Measurements from ENCODE around the gene GSPT2. TPM values are rescaled to one million over a fixed set of nuclear protein-coding genes. Genes with fewer than 3 reads are reported as not detected.
"Not testable (repeated sequence)": the region's sequence is repeated elsewhere in the genome, so short reads cannot be mapped to it uniquely, and the experiment has no call there.

The GSPT2 gene
- total RNA-seq, result 7.7 TPM
- long read RNA-seq, transcript GSPT2-201 (1 exons, 2,802 nt), result major isoform, 7 of 8 reads
- long read RNA-seq, partial matches to known transcripts, result 0 of 8 reads
- long read RNA-seq, other reads (novel, unspliced or antisense), result 1 of 8 reads

DNA sequence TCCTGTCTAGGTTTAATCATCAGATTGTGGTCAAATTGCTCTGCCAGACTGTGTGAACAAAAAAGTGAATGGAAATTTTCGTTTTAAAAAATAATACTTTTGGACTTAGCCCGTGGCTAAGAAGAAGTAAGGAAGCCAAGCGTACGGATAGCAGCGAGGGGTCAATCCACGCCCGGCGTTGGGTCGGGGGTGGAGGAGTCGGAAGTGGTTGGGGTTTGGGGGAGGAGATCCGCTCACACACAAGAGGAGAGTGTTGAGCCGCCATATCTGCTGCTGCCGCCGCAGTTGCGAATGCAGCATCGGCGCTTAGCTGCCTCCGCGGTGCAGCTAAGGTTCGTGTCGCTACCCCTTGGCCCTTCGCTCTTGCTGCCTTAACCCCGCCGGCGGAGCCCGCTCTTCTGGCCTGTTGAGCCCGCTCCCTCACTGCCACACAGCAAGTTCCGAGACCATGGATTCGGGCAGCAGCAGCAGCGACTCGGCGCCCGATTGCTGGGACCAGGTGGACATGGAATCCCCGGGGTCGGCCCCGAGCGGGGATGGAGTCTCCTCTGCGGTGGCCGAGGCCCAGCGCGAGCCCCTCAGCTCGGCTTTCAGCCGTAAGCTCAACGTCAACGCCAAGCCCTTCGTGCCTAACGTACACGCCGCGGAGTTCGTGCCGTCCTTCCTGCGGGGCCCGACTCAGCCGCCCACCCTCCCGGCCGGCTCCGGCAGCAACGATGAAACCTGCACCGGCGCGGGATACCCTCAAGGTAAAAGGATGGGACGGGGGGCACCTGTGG is at the start of gene GSPT2:
Gene GSPT2, plus strand, starts transcription at position 264 of the 779 bp plus-strand sequence. Its CDS starts 185 bp downstream, at position 449.
- Histone ChIP-seq H3K9me3 (no peaks in the 10 kb centered on the region), H3K4me1 (peaks cover 3% of the 10 kb centered on the region), H3K36me3 (no peaks in the 10 kb centered on the region), H3K27ac (peak within 1 kb of the TSS; percentile 62), H3K27me3 (ENCODE audit: low read depth) (no peaks in the 10 kb centered on the region), H3K4me3 (peak within 1 kb of the TSS; percentile 65)
- intact Hi-C loops (cut with DNase I), result no loop called here
- ATAC-seq, result peak; percentile 95 to 97
- DNase-seq, result peak; percentile 72
- TF ChIP-seq, protein P1, sequence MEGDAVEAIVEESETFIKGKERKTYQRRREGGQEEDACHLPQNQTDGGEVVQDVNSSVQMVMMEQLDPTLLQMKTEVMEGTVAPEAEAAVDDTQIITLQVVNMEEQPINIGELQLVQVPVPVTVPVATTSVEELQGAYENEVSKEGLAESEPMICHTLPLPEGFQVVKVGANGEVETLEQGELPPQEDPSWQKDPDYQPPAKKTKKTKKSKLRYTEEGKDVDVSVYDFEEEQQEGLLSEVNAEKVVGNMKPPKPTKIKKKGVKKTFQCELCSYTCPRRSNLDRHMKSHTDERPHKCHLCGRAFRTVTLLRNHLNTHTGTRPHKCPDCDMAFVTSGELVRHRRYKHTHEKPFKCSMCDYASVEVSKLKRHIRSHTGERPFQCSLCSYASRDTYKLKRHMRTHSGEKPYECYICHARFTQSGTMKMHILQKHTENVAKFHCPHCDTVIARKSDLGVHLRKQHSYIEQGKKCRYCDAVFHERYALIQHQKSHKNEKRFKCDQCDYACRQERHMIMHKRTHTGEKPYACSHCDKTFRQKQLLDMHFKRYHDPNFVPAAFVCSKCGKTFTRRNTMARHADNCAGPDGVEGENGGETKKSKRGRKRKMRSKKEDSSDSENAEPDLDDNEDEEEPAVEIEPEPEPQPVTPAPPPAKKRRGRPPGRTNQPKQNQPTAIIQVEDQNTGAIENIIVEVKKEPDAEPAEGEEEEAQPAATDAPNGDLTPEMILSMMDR (IDR thresholded peaks at IDR 0.05), result no peak

DNA sequence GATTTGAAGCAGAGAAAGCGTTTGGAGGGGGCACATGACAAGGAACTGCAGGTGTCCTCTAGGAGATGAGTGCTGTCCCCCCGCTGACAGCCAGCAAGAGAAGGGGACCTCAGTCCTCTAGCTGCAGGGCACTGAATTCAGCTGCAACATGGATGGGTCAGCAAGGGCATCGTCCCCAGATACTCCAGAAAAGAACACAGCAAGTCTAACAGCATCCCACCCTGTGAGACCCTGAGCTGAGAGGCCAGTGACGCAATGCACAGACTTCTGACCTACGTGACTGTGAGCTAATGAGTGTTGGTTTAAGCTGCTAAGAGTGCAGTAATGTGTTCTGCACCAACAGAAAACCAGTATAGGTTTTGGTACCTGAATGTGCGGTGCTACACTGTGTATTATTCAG is 49.0 kb upstream of the GSPT2 start:
- no peak overlapping the region for H3K27ac ChIP-seq
- intact Hi-C loops (cut with DNase I), result no loop called here
- no peak overlapping the region for H3K4me3 ChIP-seq
- H3K4me1 ChIP-seq, result no peaks in the 10 kb centered on the region
- H3K9me3 ChIP-seq, result no peaks in the 10 kb centered on the region
- ATAC-seq (no peak), DNase-seq (no peak)
- TF ChIP-seq, protein P1 (IDR thresholded peaks at IDR 0.05), result no peak
- no peaks in the 10 kb centered on the region for H3K27me3 ChIP-seq (ENCODE audit: low read depth)
- no peaks in the 10 kb centered on the region for H3K36me3 ChIP-seq

DNA sequence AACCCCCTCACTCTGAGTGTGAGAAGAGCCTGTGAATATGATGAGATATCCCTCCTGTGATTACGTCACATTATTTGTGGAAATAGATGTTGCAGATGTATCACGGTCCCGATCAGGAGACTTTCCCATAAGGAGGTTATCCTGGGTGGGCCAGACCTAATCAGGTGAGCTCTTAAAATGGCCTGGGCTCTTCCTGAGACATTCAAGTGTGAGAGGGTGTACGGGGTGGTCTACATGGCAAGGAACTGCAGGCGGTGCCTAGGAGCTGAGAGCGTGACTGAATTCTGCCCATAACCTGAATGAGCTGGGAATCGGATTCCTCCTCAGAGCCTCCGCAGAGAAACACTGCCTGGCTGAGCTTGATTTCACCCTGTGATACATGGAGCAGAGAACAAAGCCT is 45.8 kb upstream of the GSPT2 start:
- Histone ChIP-seq H3K36me3 (no peaks in the 10 kb centered on the region), H3K4me1 (no peaks in the 10 kb centered on the region), H3K9me3 (no peaks in the 10 kb centered on the region), H3K27ac (no peak overlapping the region), H3K27me3 (ENCODE audit: low read depth) (no peaks in the 10 kb centered on the region), H3K4me3 (no peak overlapping the region)
- ATAC-seq, result no peak
- intact Hi-C loops (cut with DNase I), result no loop called here
- no peak for DNase-seq
- TF ChIP-seq, protein P1 (IDR thresholded peaks at IDR 0.05), result no peak

DNA sequence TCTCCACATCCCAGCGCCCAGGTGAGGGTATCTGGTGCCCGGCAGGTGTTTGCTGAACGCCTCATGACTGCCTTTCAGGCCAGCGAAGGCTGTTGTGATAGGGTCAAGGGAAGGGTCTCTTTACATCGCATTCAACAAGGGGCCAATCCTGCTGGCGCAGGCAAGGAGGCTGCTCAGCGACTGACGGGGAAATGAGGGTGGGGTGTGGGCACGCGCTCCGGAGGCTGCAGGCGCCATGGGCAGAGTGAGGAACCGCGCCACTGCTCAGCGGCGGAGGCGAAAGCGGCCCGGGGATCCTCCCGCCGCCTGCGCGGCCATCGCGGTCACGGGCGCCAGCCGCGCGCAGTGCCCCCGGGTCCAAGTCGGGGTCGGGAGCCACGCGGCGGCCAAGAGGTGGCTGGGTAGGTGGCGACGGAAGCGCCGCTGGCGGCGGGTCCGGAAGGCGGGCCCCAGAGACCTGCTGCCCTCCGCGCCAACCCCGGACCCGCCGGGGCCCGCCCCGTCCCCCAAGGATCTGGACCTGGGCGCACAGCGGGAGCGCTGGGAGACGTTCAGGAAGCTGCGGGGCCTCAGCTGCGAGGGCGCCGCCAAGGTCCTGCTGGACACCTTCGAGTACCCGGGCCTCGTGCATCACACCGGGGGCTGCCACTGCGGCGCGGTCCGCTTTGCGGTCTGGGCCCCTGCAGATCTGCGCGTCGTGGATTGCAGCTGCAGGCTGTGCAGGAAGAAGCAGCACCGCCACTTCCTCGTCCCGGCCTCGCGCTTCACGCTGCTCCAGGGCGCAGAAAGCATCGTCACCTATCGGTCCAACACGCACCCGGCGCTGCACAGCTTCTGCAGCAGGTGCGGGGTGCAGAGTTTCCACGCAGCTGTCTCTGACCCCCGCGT is 32.7 kb upstream of the GSPT2 start, which contains the start of gene CENPVL1:
Gene CENPVL1, plus strand, starts transcription at position 236 of the 888 bp plus-strand sequence. Its CDS starts 0 bp downstream, at position 236.
- H3K9me3 ChIP-seq; intact Hi-C loops (cut with DNase I); H3K27me3 ChIP-seq (ENCODE audit: low read depth); H3K4me1 ChIP-seq; H3K27ac ChIP-seq; ATAC-seq; H3K4me3 ChIP-seq; H3K36me3 ChIP-seq; DNase-seq: not testable (repeated sequence)

DNA sequence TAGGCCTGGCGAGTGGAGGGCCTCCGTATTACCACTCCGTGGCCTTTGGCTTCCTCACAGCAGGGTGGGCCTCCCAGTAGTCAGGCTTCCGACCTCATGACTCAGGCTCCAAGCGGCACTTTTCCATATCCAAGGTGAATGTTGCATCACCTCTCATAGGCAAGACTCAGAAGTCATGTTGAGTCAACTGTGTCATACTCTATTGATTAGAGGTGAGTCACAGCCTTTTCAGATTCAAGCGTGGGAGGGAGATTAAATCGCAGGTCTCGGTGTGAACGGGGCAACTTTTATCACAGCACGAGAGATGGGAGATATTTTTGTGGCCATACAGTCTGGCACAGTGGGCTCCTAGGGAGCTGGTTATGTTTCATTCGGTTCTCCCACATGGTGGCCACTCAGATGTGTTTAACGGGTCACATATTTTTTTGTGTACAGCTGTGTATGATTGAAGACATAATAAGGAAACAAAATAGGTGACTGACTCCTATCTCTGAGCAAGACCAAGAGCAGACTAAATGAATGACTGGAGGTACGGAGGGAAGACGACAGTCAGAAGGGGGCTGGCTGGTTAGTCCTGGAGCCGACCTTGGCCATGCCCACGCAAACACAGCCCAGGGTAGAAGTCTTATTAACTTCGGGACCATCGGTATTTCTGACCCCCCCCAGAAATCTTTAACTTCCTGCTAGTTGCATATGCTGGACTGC is 30.1 kb upstream of the GSPT2 start:
- intact Hi-C loops (cut with DNase I); ATAC-seq: not testable (repeated sequence)

DNA sequence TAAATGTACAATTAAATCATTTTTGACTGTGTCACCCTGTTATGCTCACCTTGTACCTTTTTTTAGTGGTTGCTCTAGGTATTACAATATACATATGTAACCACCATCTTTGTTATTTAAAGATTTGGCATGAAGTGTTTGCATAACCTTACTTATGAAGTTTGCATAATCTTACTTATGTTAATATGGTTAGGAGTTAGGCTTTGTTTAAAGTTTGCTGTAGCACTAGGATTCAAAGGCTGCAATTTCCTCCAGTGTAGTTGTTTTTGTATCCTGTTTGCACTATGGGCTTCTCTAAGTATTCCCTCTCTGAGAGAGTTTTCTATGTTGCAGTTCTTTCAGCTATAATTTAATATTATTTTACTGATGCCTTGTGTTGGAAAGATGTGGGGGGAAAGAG is 15.0 kb upstream of the GSPT2 start:
- H3K9me3 ChIP-seq, result no peaks in the 10 kb centered on the region
- H3K4me3 ChIP-seq, result no peak overlapping the region
- no peak overlapping the region for H3K27ac ChIP-seq
- intact Hi-C loops (cut with DNase I), result no loop called here
- TF ChIP-seq, protein P1 (IDR thresholded peaks at IDR 0.05), result no peak
- DNase-seq (no peak), ATAC-seq (no peak)
- H3K36me3 ChIP-seq, result no peaks in the 10 kb centered on the region
- H3K27me3 ChIP-seq (ENCODE audit: low read depth), result no peaks in the 10 kb centered on the region
- H3K4me1 ChIP-seq, result no peaks in the 10 kb centered on the region

More for the DNA sequence above, 30.1 kb upstream of the GSPT2 start:
- H3K4me1 ChIP-seq; H3K4me3 ChIP-seq; DNase-seq; H3K27ac ChIP-seq; H3K9me3 ChIP-seq; H3K36me3 ChIP-seq; H3K27me3 ChIP-seq (ENCODE audit: low read depth): not testable (repeated sequence)

Data from lower lobe of right lung (tissue), 2 donors.